Caco-2 (cell line): Measurements from ENCODE around the gene TPRG1. TPM values are rescaled to one million over a fixed set of nuclear protein-coding genes. Genes with fewer than 3 reads are reported as not detected.

Experiments
- BruUV-seq: library from RNA; stranded (reverse); fragments of 400-500 nt; replicated peaks from 2 replicates; lab custom pipeline; 2021; lab: Mats Ljungman, UMichigan
- CTCF ChIA-PET: fragments of 300-600 bp; sonication (Branson Sonifier 250); formaldehyde crosslinking; loops from one replicate; lab custom pipeline; 2022; ENCODE audit warnings: antibody characterized with exemption; lab: Charles Lee
- POLR2A ChIA-PET: fragments of 300-600 bp; sonication (Branson Sonifier 250); formaldehyde crosslinking; loops from one replicate; lab custom pipeline; 2022; ENCODE audit warnings: antibody characterized with exemption; lab: Charles Lee
- DNase-seq, 2 experiments: peaks; one replicate each; pipeline versions ENCODE4 v3.0.0 to v3.0.0-alpha.2; 2020 to 2022
- H3K27me3 ChIP-seq: replicated peaks from 2 replicates; pipeline ENCODE4 v1.6.0; 2011; ENCODE audit warnings: low read length; ENCODE audit not compliant: control insufficient read depth, insufficient read depth
- H3K36me3 ChIP-seq: 2 replicates; pipeline ENCODE4 v1.5.1; 2011; ENCODE audit warnings: low read length; ENCODE audit not compliant: control insufficient read depth, insufficient read depth
- H3K4me1 ChIP-seq: fragments of 250-450 bp; sonication (Bioruptor Pico); 2 replicates; pipeline ENCODE4 v1.5.1; 2020; ENCODE audit warnings: mild to moderate bottlenecking
- H3K4me3 ChIP-seq: 2 replicates; pipeline ENCODE4 v1.5.1; 2011; ENCODE audit warnings: low read depth, mild to moderate bottlenecking, control low read depth, low read length
- H3K9me3 ChIP-seq: fragments of 250-450 bp; sonication (Bioruptor Pico); 2 replicates; pipeline ENCODE4 v1.5.1; 2020; ENCODE audit warnings: mild to moderate bottlenecking, moderate library complexity
- H3K27ac Mint-ChIP-seq: one replicate; pipeline ENCODE4 v1.8.0; 2022; ENCODE audit warnings: mixed read lengths; ENCODE audit not compliant: unreplicated experiment
- H3K27me3 Mint-ChIP-seq: one replicate; pipeline ENCODE4 v1.8.0; 2022; ENCODE audit warnings: mixed read lengths; ENCODE audit not compliant: insufficient read depth, unreplicated experiment
- H3K36me3 Mint-ChIP-seq: one replicate; pipeline ENCODE4 v1.8.0; 2022; ENCODE audit warnings: mild to moderate bottlenecking, mixed read lengths; ENCODE audit not compliant: insufficient read depth, unreplicated experiment
- H3K4me1 Mint-ChIP-seq: one replicate; pipeline ENCODE4 v1.8.0; 2022; ENCODE audit warnings: low read depth, mixed read lengths; ENCODE audit not compliant: unreplicated experiment
- H3K4me3 Mint-ChIP-seq: one replicate; pipeline ENCODE4 v1.8.0; 2022; ENCODE audit warnings: mild to moderate bottlenecking, moderate library complexity, mixed read lengths; ENCODE audit not compliant: unreplicated experiment
- H3K9me3 Mint-ChIP-seq: one replicate; pipeline ENCODE4 v1.8.0; 2022; ENCODE audit warnings: mixed read lengths; ENCODE audit not compliant: unreplicated experiment
- intact Hi-C: fragments of 100-400 bp; cut with micrococcal nuclease; formaldehyde crosslinking; loops from one replicate; pipeline ENCODE4 v1.10.0; 2022; ENCODE audit not compliant: unreplicated experiment
- total RNA-seq: library from RNA; stranded (reverse); gene quantifications from 2 replicates; pipeline ENCODE4 v1.2.3, GENCODE V29; 2022
- TF ChIP-seq, protein P1 (sequence below), 2 experiments: fragments of 200-600 bp in 1 of 2; IDR thresholded peaks; 1 replicate in 1 of 2; 2 replicates in 1 of 2; pipeline versions ENCODE4 v1.5.1 to v1.8.0; 2011 to 2022; ENCODE audit warnings: antibody characterized with exemption in 1 of 2, control low read depth in 1 of 2, inconsistent platforms in 1 of 2, low read depth in 1 of 2, low read length in 1 of 2, mild to moderate bottlenecking in 1 of 2, moderate library complexity in 1 of 2; ENCODE audit not compliant: insufficient read depth in 1 of 2, severe bottlenecking in 1 of 2, unreplicated experiment in 1 of 2

The TPRG1 gene
- total RNA-seq, 1 experiment from 2014 or later, result 1.5 TPM

DNA sequence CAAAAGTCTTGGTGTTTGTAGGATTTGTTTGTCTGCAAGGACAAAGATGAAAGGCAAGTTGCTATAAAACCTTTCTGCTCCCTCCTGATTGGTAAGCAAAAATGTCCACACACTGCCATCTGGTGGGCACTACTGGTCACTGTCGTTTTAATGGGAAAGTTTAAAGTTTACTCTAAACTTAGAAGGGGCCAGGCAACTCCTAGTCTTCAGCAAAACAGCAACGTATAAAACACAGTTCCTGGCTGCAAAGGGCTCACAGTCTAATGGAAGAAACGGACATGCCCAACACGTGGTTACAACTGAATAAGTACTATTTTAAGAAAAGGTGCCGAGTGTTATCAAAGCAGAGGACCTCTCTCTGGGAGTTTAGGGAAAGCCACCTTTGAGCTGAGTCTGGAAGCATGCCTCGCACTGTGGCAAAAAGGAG, 23.7 kb upstream of the TPRG1 start:
- Mint-ChIP-seq H3K4me1 (peaks cover 13% of the 10 kb centered on the region), H3K27ac (no peak overlapping the region), H3K9me3 (no peaks in the 10 kb centered on the region), H3K27me3 (no peaks in the 10 kb centered on the region), H3K36me3 (no peaks in the 10 kb centered on the region), H3K4me3 (no peak overlapping the region)
- no peaks in the 10 kb centered on the region for H3K27me3 ChIP-seq
- DNase-seq, result peak; percentile 57 to 66
- TF ChIP-seq, protein P1, sequence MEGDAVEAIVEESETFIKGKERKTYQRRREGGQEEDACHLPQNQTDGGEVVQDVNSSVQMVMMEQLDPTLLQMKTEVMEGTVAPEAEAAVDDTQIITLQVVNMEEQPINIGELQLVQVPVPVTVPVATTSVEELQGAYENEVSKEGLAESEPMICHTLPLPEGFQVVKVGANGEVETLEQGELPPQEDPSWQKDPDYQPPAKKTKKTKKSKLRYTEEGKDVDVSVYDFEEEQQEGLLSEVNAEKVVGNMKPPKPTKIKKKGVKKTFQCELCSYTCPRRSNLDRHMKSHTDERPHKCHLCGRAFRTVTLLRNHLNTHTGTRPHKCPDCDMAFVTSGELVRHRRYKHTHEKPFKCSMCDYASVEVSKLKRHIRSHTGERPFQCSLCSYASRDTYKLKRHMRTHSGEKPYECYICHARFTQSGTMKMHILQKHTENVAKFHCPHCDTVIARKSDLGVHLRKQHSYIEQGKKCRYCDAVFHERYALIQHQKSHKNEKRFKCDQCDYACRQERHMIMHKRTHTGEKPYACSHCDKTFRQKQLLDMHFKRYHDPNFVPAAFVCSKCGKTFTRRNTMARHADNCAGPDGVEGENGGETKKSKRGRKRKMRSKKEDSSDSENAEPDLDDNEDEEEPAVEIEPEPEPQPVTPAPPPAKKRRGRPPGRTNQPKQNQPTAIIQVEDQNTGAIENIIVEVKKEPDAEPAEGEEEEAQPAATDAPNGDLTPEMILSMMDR (IDR thresholded peaks at IDR 0.05; ENCODE audit: insufficient read depth in 1 of 2, low read depth in 1 of 2, low read length in 1 of 2, severe bottlenecking in 1 of 2, unreplicated experiment in 1 of 2), result peak; percentile 66 to 74
- no peaks in the 10 kb centered on the region for H3K9me3 ChIP-seq
- no peak overlapping the region for H3K4me3 ChIP-seq
- no TSS peak for BruUV-seq
- H3K36me3 ChIP-seq, result no peaks in the 10 kb centered on the region
- ChIA-PET POLR2A (no interaction called here), CTCF (interaction anchor here (0.6 to 1.8 kb wide), 3 partner anchors 84 to 1469 kb away, joined by 4 to 7 read pairs (median 4); no protein-coding TSS in a partner anchor)
- intact Hi-C loops, result loop anchor here (1.0 to 5.0 kb wide), 2 partner anchors 85 to 1406 kb away; no protein-coding TSS in a partner anchor
- no peaks in the 10 kb centered on the region for H3K4me1 ChIP-seq

DNA sequence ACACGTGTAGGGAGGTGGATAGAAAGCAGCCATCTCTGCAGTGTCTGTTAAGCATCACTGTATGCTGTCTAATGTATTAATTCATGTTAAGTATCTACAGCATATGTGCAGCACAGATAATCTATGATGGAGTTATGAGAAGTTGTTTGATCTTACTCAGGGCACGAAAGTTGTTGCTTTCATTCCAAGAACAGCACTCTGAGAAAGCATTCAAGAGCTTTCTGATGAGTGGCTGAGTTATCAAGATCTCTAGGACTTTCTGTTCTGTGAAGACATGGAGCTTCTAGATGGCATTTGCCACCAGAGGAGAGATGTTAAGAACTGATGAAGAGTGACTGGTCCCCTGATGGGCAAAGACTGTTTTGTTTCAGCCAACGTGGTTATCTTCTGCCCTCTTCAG, 22.6 kb upstream of the TPRG1 start:
- H3K4me3 Mint-ChIP-seq, result no peak overlapping the region
- no peaks in the 10 kb centered on the region for H3K27me3 Mint-ChIP-seq
- no peak for DNase-seq
- H3K9me3 ChIP-seq, result no peaks in the 10 kb centered on the region
- no peak overlapping the region for H3K4me3 ChIP-seq
- TF ChIP-seq, protein P1 (IDR thresholded peaks at IDR 0.05; ENCODE audit: insufficient read depth in 1 of 2, low read depth in 1 of 2, low read length in 1 of 2, severe bottlenecking in 1 of 2, unreplicated experiment in 1 of 2), result no peak
- POLR2A ChIA-PET, result interaction anchor here (0.6 kb wide), 1 partner anchor 80 kb away, joined by 3 read pairs; no protein-coding TSS in a partner anchor
- no peaks in the 10 kb centered on the region for H3K4me1 ChIP-seq
- H3K36me3 ChIP-seq, result no peaks in the 10 kb centered on the region
- CTCF ChIA-PET, result interaction anchor here (1.8 kb wide), 1 partner anchor 84 kb away, joined by 4 read pairs; no protein-coding TSS in a partner anchor
- intact Hi-C loops, result loop anchor here (5.0 kb wide), 1 partner anchor 1407 kb away; no protein-coding TSS in a partner anchor
- peaks cover 13% of the 10 kb centered on the region for H3K4me1 Mint-ChIP-seq
- no peaks in the 10 kb centered on the region for H3K9me3 Mint-ChIP-seq
- BruUV-seq, result no TSS peak
- H3K27me3 ChIP-seq, result no peaks in the 10 kb centered on the region
- H3K36me3 Mint-ChIP-seq, result no peaks in the 10 kb centered on the region
- no peak overlapping the region for H3K27ac Mint-ChIP-seq

DNA sequence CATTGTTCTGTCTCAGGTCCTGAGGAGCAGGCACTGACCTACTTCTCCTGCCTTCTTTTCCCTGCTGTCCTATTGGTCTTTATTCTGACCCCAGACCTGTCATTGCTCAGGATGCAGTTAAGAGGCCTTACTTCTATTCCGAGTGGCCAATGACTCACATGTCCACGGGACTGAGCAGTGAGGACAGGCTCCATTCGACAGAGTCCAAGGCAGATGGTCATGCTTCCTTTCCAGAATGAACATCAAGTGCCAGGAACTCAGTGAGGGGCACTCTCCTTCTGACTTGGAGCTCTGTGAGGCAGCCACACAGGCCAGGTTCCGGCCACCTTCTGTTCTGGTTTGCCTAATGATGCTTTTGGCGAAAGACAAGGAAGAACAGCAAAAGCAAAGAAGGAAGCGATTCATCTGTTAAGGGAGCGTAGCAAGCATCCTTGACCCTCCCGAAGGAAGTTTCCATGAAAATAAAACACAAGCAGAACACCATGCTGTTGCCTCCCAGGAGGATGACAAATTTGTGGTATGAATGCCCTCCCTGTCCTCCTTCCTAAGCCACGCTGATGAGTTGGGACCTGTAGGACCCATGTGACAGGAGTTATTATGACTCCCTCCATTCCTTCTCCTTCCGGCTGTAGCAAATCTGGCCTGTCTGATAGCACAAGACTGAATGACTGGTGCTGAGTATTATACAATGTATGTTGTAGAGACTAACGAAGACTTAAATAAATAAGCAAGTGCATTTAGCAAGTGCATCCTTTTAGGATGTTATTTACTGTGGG, 14.4 kb upstream of the TPRG1 start:
- TF ChIP-seq, protein P1 (IDR thresholded peaks at IDR 0.05; ENCODE audit: insufficient read depth in 1 of 2, low read depth in 1 of 2, low read length in 1 of 2, severe bottlenecking in 1 of 2, unreplicated experiment in 1 of 2), result no peak
- no peaks in the 10 kb centered on the region for H3K9me3 Mint-ChIP-seq
- POLR2A ChIA-PET, result no interaction called here
- Histone ChIP-seq H3K4me1 (peaks cover 11% of the 10 kb centered on the region), H3K4me3 (no peak overlapping the region), H3K27me3 (no peaks in the 10 kb centered on the region), H3K36me3 (no peaks in the 10 kb centered on the region), H3K9me3 (no peaks in the 10 kb centered on the region)
- H3K27ac Mint-ChIP-seq, result no peak overlapping the region
- no peak overlapping the region for H3K4me3 Mint-ChIP-seq
- intact Hi-C loops, result no loop called here
- BruUV-seq, result no TSS peak
- H3K27me3 Mint-ChIP-seq, result no peaks in the 10 kb centered on the region
- no peaks in the 10 kb centered on the region for H3K36me3 Mint-ChIP-seq
- no peak for DNase-seq
- CTCF ChIA-PET, result no interaction called here
- H3K4me1 Mint-ChIP-seq, result peaks cover 21% of the 10 kb centered on the region
